HCT116 (cell line): ENCODE data around the gene ZNF346. TPM values are rescaled to one million over a fixed set of nuclear protein-coding genes. Genes with fewer than 3 reads are reported as not detected.

Experiments used
- ATAC-seq: fragments of 200-7000 bp; cut with Tn5 transposase; 2 replicates; pipeline ENCODE4 v1.9.1; 2020; ENCODE audit warnings: mild to moderate bottlenecking, moderate library complexity
- BruUV-seq: library from RNA; stranded (reverse); fragments of 400-500 nt; replicated peaks from 2 replicates; lab custom pipeline; 2021; lab: Mats Ljungman, UMichigan
- CTCF ChIA-PET: fragments of 300-600 bp; sonication (Branson Sonifier 250); formaldehyde crosslinking; loops from one replicate; lab custom pipeline; 2021; ENCODE audit warnings: antibody characterized with exemption; lab: Charles Lee
- POLR2A ChIA-PET: fragments of 300-600, 350-600 bp; sonication (Branson Sonifier 250); formaldehyde crosslinking; loops from one replicate; lab custom pipeline; 2021; ENCODE audit warnings: antibody characterized with exemption; lab: Charles Lee
- RAD21 ChIA-PET, 2 experiments: fragments of 300-600 bp; sonication (Branson Sonifier 250); formaldehyde crosslinking; loops; one replicate each; lab custom pipeline; 2023; ENCODE audit warnings: low total read pairs in 2 of 2; ENCODE audit not compliant: uncharacterized antibody in 2 of 2, unreplicated experiment in 2 of 2, low non-redundant PET in 1 of 2; lab: Charles Lee
- DNase-seq: peaks from one replicate; pipeline ENCODE4 v3.0.0-alpha.2; 2010; ENCODE audit warnings: low read depth, low spot score
- H2AFZ ChIP-seq: fragments of 200-600 bp; shearing (Covaris generic), sonication (generic); 2 replicates; pipeline ENCODE4 v1.6.1; 2017; ENCODE audit warnings: low read depth, mixed run types, mixed read lengths, antibody characterized with exemption, low read length; ENCODE audit not compliant: poor library complexity, severe bottlenecking
- H3K27ac ChIP-seq: 2 replicates; pipeline ENCODE4 v1.5.1; 2012; ENCODE audit warnings: low read depth, low read length
- H3K27me3 ChIP-seq: fragments of 200-600 bp; sonication (generic); 2 replicates; pipeline ENCODE4 v1.6.1; 2016; ENCODE audit warnings: mixed run types, low read length, mixed read lengths; ENCODE audit not compliant: insufficient read depth
- H3K36me3 ChIP-seq, 2 experiments: fragments of 200-500 bp in 1 of 2; fragments of 200-600 bp in 1 of 2; sonication (Bioruptor generic) in 1 of 2; sonication (generic) in 1 of 2; 2 replicates each; pipeline versions ENCODE4 v1.5.1 to v1.6.1; 2014 to 2016; ENCODE audit warnings: low read length in 2 of 2, inconsistent platforms in 1 of 2, mixed read lengths in 1 of 2, mixed run types in 1 of 2; ENCODE audit not compliant: insufficient read depth in 2 of 2, control insufficient read depth in 1 of 2
- H3K4me1 ChIP-seq, 2 experiments: fragments of 200-600 bp in 1 of 2; sonication (generic) in 1 of 2; 2 replicates each; pipeline versions ENCODE4 v1.5.1 to v1.6.1; 2012 to 2017; ENCODE audit warnings: low read length in 2 of 2, inconsistent platforms in 1 of 2, mild to moderate bottlenecking in 1 of 2, mixed read lengths in 1 of 2, mixed run types in 1 of 2, moderate library complexity in 1 of 2; ENCODE audit not compliant: insufficient read depth in 2 of 2, control insufficient read depth in 1 of 2
- H3K4me2 ChIP-seq: fragments of 200-600 bp; sonication (generic); 2 replicates; pipeline ENCODE4 v1.6.1; 2017; ENCODE audit warnings: mixed run types, low read length, mixed read lengths
- H3K4me3 ChIP-seq, 2 experiments: fragments of 200-600 bp in 1 of 2; sonication (generic) in 1 of 2; replicated peaks in 1 of 2; 2 replicates each; pipeline ENCODE4 v1.5.1; 2011 to 2016; ENCODE audit warnings: low read length in 2 of 2, control low read depth in 1 of 2, low read depth in 1 of 2, mild to moderate bottlenecking in 1 of 2, mixed read lengths in 1 of 2, mixed run types in 1 of 2
- H3K79me2 ChIP-seq: fragments of 200-600 bp; sonication (generic); 2 replicates; pipeline ENCODE4 v1.6.1; 2017; ENCODE audit warnings: mild to moderate bottlenecking, mixed run types, low read length, moderate library complexity, mixed read lengths; ENCODE audit not compliant: insufficient read depth
- H3K9ac ChIP-seq: fragments of 200-600 bp; sonication (generic); 2 replicates; pipeline ENCODE4 v1.6.1; 2016; ENCODE audit warnings: low read length, mixed read lengths
- H3K9me2 ChIP-seq: fragments of 200-600 bp; sonication (generic), shearing (Covaris generic); 2 replicates; pipeline ENCODE4 v1.6.1; 2017; ENCODE audit warnings: mixed run types, mild to moderate bottlenecking, moderate library complexity; ENCODE audit not compliant: insufficient read depth
- H3K9me3 ChIP-seq, 2 experiments: fragments of 200-500 bp in 1 of 2; fragments of 200-600 bp in 1 of 2; sonication (Bioruptor generic) in 1 of 2; sonication (generic) in 1 of 2; 2 replicates each; pipeline ENCODE4 v1.6.1; 2014 to 2017; ENCODE audit warnings: low read length in 2 of 2, mixed read lengths in 2 of 2, inconsistent platforms in 1 of 2, low read depth in 1 of 2, mild to moderate bottlenecking in 1 of 2, mixed run types in 1 of 2, moderate library complexity in 1 of 2; ENCODE audit not compliant: control insufficient read depth in 1 of 2, insufficient read depth in 1 of 2
- H4K20me1 ChIP-seq: fragments of 200-600 bp; sonication (generic), shearing (Covaris generic); 2 replicates; pipeline ENCODE4 v1.6.1; 2017; ENCODE audit warnings: mixed run types, mild to moderate bottlenecking, moderate library complexity; ENCODE audit not compliant: insufficient read depth
- CBX3 ChIP-seq: IDR thresholded peaks from 2 replicates; pipeline ENCODE4 v1.6.1; 2012; ENCODE audit warnings: low read depth
- CEBPB ChIP-seq: IDR thresholded peaks from 2 replicates; pipeline ENCODE4 v1.6.1; 2012; ENCODE audit warnings: low read depth
- EZH2 ChIP-seq: fragments of 200-600 bp; sonication (generic); IDR thresholded peaks from 2 replicates; pipeline ENCODE4 v1.6.1; 2017; ENCODE audit warnings: antibody characterized with exemption, mixed run types
- EZH2phosphoT487 ChIP-seq: fragments of 200-600 bp; IDR thresholded peaks from 2 replicates; pipeline ENCODE4 v1.6.1; 2018; ENCODE audit warnings: antibody characterized with exemption, borderline replicate concordance
- TCF7L2 ChIP-seq: IDR thresholded peaks from 2 replicates; pipeline ENCODE4 v1.7.0; 2011; ENCODE audit warnings: borderline replicate concordance, inconsistent platforms; ENCODE audit not compliant: insufficient read depth, insufficient read length; ENCODE audit errors: extremely low read depth
- ZNF274 ChIP-seq: fragments of 200-500 bp; sonication (Bioruptor generic); IDR thresholded peaks from 2 replicates; pipeline ENCODE4 v1.6.1; 2014; ENCODE audit warnings: mild to moderate bottlenecking, low read depth, low read length, inconsistent platforms
- intact Hi-C: fragments of 100-400 bp; cut with micrococcal nuclease; formaldehyde crosslinking; loops from 2 replicates; pipeline ENCODE4 v1.10.0; 2022
- total RNA-seq: library from RNA; stranded (reverse); gene quantifications from one replicate; pipeline ENCODE4 v1.2.1, GENCODE V29; 2021; ENCODE audit not compliant: unreplicated experiment
- TF ChIP-seq, protein P1 (sequence below), 3 experiments: fragments of 200-600 bp in 1 of 3; sonication (generic) in 1 of 3; IDR thresholded peaks in 2 of 3; conservative IDR thresholded peaks in 1 of 3; 2 replicates each; pipeline ENCODE4 v1.5.1; 2012 to 2017; ENCODE audit warnings: low read depth in 2 of 3, low read length in 2 of 3, antibody characterized with exemption in 1 of 3, borderline replicate concordance in 1 of 3, control low read depth in 1 of 3, mild to moderate bottlenecking in 1 of 3, mixed read lengths in 1 of 3, mixed run types in 1 of 3, moderate library complexity in 1 of 3; ENCODE audit not compliant: insufficient read depth in 1 of 3
- TF ChIP-seq, protein P2 (sequence below): IDR thresholded peaks from 2 replicates; pipeline ENCODE4 v1.6.1; 2011; ENCODE audit warnings: mild to moderate bottlenecking, low read length, moderate library complexity; ENCODE audit not compliant: insufficient replicate concordance; ENCODE audit errors: extremely low read depth

The ZNF346 gene
- total RNA-seq, 1 experiment from 2014 or later = 13.7 TPM

DNA sequence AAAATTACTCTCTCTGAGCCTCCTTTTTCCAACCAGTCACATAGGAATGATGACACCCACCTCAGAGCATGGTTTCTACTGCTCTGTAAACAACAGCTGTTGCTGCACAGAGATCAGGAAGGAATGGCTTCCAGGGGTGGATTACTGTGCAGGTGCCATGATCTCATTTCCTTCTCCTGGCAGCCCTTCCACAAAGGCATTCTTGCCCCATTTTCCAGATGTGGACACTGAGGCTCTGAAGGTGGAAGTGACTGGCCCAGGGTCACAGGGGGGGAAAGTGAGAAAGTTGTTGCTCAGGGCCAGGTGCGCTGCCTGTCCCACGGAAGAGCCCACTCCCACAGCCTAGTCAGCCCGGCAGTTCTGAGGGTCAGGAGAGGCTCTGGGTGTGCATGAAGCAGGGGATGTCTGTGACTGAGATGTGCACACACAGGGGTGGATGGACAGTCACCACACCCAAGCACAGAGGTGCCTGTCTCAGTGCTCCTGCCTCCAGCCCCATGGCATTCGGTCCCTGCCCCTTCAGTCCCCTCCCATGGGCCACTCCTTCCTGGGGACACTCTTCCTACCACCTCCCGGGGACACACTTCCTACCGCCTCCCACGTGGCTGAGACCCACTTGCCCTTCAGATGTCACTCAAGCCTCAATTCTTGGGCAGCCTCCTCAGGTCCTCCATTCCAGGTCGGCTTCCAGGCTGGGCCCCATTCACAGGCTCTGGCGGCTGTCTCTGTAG is 81.2 kb downstream of the ZNF346 start:
- no peaks in the 10 kb centered on the region for H3K79me2 ChIP-seq
- intact Hi-C loops = no loop called here
- no peaks in the 10 kb centered on the region for H3K27me3 ChIP-seq
- TF ChIP-seq, protein P1, sequence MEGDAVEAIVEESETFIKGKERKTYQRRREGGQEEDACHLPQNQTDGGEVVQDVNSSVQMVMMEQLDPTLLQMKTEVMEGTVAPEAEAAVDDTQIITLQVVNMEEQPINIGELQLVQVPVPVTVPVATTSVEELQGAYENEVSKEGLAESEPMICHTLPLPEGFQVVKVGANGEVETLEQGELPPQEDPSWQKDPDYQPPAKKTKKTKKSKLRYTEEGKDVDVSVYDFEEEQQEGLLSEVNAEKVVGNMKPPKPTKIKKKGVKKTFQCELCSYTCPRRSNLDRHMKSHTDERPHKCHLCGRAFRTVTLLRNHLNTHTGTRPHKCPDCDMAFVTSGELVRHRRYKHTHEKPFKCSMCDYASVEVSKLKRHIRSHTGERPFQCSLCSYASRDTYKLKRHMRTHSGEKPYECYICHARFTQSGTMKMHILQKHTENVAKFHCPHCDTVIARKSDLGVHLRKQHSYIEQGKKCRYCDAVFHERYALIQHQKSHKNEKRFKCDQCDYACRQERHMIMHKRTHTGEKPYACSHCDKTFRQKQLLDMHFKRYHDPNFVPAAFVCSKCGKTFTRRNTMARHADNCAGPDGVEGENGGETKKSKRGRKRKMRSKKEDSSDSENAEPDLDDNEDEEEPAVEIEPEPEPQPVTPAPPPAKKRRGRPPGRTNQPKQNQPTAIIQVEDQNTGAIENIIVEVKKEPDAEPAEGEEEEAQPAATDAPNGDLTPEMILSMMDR (IDR thresholded peaks at IDR 0.05 in 2 of 3, conservative IDR thresholded peaks at IDR 0.05 in 1 of 3; ENCODE audit: borderline replicate concordance in 1 of 3, insufficient read depth in 1 of 3, low read depth in 2 of 3, low read length in 2 of 3) = no peak
- no peak for TF ChIP-seq EZH2phosphoT487
- TF ChIP-seq, all 23 proteins: peak for 0
- DNase-seq (no peak), ATAC-seq (no peak)
- Histone ChIP-seq H3K4me3 (no peak overlapping the region), H3K27ac (no peak overlapping the region), H3K4me1 (peaks cover 0 to 6% of the 10 kb centered on the region in 2 experiments; a peak in 1 of 4 replicates), H2AFZ (no peak overlapping the region), H4K20me1 (no peaks in the 10 kb centered on the region), H3K9me3 (no peaks in the 10 kb centered on the region), H3K9ac (no peak overlapping the region), H3K4me2 (no peak overlapping the region), H3K9me2 (no peaks in the 10 kb centered on the region), H3K36me3 (no peaks in the 10 kb centered on the region)
- ChIA-PET CTCF (no interaction called here), RAD21 (no interaction called here), POLR2A (no interaction called here)
- no TSS peak for BruUV-seq

DNA sequence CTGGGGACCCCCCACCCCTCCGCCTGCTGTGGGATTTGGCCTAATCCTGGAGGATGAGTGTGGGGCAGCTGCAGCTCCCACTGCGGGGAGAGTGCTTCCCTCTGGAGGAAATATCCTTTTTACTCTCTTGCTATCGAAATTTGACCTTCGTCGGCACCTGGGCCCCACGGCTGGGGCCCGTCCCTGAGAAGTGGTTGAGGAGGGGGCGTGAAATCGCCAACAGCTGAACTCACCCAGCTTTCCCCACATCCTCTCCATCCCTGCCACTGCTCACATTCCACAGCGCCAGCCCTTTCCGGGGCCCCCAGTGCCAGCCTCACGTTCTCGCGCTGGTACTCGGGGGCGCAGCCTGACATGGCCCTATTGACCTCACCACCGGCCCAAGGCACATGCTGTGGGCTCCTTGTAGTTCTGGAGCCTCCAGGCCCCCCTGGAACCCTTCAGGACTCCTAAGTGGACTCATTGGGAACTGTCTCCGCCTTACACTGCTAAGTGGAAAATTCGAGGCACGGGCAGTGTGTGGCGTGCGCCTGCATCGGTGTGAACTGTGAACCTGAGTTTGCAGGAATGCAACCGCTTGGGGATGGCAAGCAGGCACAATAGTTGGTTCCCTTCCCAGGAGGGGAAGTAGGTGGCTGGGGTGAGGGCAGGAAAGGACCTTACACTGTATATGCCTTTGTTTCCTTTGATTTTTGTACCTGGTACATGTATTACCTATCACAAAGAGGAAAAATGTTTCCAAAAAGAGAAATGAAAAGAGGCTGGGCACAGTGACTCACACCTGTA is 83.4 kb downstream of the ZNF346 start:
- CTCF ChIA-PET = interaction anchor here (1.4 kb wide), 1 partner anchor 204 kb away, joined by 3 read pairs; no protein-coding TSS in a partner anchor
- Histone ChIP-seq H3K9me2 (no peaks in the 10 kb centered on the region), H3K9me3 (no peaks in the 10 kb centered on the region), H3K27ac (no peak overlapping the region), H2AFZ (no peak overlapping the region), H3K4me1 (peaks cover 0 to 1% of the 10 kb centered on the region in 2 experiments; a peak in 1 of 4 replicates), H3K4me2 (no peak overlapping the region), H3K9ac (no peak overlapping the region), H3K36me3 (no peaks in the 10 kb centered on the region), H3K27me3 (no peaks in the 10 kb centered on the region), H4K20me1 (no peaks in the 10 kb centered on the region), H3K4me3 (no peak overlapping the region), H3K79me2 (no peaks in the 10 kb centered on the region)
- POLR2A ChIA-PET = no interaction called here
- no peak for ATAC-seq
- DNase-seq = no peak
- RAD21 ChIA-PET = no interaction called here
- intact Hi-C loops = no loop called here
- BruUV-seq = no TSS peak
- TF ChIP-seq TCF7L2 = no peak
- TF ChIP-seq CBX3 = no peak
- TF ChIP-seq CEBPB = no peak
- TF ChIP-seq, protein P2, sequence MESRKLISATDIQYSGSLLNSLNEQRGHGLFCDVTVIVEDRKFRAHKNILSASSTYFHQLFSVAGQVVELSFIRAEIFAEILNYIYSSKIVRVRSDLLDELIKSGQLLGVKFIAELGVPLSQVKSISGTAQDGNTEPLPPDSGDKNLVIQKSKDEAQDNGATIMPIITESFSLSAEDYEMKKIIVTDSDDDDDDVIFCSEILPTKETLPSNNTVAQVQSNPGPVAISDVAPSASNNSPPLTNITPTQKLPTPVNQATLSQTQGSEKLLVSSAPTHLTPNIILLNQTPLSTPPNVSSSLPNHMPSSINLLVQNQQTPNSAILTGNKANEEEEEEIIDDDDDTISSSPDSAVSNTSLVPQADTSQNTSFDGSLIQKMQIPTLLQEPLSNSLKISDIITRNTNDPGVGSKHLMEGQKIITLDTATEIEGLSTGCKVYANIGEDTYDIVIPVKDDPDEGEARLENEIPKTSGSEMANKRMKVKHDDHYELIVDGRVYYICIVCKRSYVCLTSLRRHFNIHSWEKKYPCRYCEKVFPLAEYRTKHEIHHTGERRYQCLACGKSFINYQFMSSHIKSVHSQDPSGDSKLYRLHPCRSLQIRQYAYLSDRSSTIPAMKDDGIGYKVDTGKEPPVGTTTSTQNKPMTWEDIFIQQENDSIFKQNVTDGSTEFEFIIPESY = no peak
- TF ChIP-seq ZNF274 = no peak
- TF ChIP-seq EZH2 = no peak
